H1 (cell line): ENCODE data around the gene TMEM25. TPM values are rescaled to one million over a fixed set of nuclear protein-coding genes. Genes with fewer than 3 reads are reported as not detected.

ENCODE experiments used
- CEBPB ChIP-seq: IDR thresholded peaks from 2 replicates; pipeline ENCODE4 v1.6.1; 2012; ENCODE audit warnings: low read depth, low read length
- RFX5 ChIP-seq: IDR thresholded peaks from 2 replicates; pipeline ENCODE4 v1.6.1; 2011; ENCODE audit warnings: low read depth, low read length, improper control_type of control experiment, borderline replicate concordance
- SAP30 ChIP-seq: fragments of 300-600 bp; sonication (generic); IDR thresholded peaks from 2 replicates; pipeline ENCODE4 v1.7.1; 2012; ENCODE audit warnings: low read length, moderate library complexity, mild to moderate bottlenecking, inconsistent platforms; ENCODE audit not compliant: insufficient read depth, insufficient replicate concordance
- TBP ChIP-seq: IDR thresholded peaks from 2 replicates; pipeline ENCODE4 v1.6.1; 2011; ENCODE audit warnings: low read depth, low read length, improper control_type of control experiment
- polyA plus RNA-seq, 7 experiments: library from polyadenylated mRNA; depleted of rRNA in 3 of 7; stranded (reverse) in 5 of 7; unstranded in 2 of 7; fragments of >200 nt in 5 of 7; fragments of 200-250 nt in 2 of 7; gene quantifications; 1 replicate in 5 of 7; 2 replicates in 1 of 7; 4 replicates in 1 of 7; pipeline versions ENCODE4 v1.2.1 to v1.2.3, GENCODE V29; 2011 to 2013; ENCODE audit warnings: missing spikeins in 2 of 7, mixed read lengths in 2 of 7
- total RNA-seq: library from RNA; stranded (reverse); fragmentation: NEBNext Ultra II Directional; extraction: Animal tissue kit (Norgen Biotek cat#: 25700); gene quantifications from 2 replicates; pipeline ENCODE4 v1.2.1, GENCODE V29; 2021

Gene TMEM25
- total and polyA plus RNA-seq, 2 of the 8 experiments (the other 6 are each of a cell fraction or from before 2014, with no cell fraction given): 18.3 to 26.8 TPM

DNA sequence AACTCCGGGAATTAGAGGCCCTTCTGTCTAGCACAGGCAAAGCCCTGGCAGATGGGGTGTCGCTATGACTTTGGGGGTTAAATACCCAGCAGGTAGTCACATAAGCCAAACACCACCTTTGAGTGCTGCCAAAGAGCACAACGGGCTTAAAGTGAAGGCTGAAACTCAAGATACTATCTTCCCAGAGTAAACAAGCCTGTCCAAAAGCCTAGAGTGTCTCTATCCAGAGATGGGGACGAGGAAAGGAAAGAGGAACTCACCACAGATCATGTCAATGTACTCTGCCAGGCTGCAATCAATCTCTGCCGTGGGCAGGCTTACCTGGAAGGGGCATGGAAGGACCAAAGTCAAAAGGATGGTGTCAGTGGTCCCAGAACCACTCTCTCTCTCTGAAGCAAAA, 14.5 kb downstream of the TMEM25 start (continued):
- TF ChIP-seq TBP (no peak), RFX5 (no peak), CEBPB (no peak), SAP30 (no peak)
